ENCODE results near the gene ARHGAP4.

DNA sequence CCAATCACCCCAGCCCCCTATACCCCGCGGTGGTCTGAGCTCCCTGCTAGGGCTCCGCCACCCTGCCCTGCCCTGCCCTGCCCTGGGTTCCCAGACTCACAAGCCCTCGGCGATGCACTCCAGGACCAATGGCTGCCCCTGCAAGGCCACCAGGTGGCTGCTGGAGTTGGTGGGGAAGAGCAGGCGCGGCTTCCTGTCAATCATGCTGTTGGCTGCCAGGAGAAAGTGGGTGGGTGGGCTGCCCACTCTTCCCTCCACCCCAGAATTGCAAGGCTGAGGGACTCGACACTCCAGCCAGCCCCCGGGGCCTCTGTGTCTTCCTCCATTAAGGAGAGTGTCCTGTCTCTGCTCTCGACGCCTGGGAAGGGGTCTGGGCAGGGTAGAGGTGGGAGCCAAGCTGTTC, 55.8 kb downstream of the ARHGAP4 start:
- TF ChIP-seq, protein P1, sequence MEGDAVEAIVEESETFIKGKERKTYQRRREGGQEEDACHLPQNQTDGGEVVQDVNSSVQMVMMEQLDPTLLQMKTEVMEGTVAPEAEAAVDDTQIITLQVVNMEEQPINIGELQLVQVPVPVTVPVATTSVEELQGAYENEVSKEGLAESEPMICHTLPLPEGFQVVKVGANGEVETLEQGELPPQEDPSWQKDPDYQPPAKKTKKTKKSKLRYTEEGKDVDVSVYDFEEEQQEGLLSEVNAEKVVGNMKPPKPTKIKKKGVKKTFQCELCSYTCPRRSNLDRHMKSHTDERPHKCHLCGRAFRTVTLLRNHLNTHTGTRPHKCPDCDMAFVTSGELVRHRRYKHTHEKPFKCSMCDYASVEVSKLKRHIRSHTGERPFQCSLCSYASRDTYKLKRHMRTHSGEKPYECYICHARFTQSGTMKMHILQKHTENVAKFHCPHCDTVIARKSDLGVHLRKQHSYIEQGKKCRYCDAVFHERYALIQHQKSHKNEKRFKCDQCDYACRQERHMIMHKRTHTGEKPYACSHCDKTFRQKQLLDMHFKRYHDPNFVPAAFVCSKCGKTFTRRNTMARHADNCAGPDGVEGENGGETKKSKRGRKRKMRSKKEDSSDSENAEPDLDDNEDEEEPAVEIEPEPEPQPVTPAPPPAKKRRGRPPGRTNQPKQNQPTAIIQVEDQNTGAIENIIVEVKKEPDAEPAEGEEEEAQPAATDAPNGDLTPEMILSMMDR (conservative IDR thresholded peaks at IDR 0.05), result no peak
- TF ChIP-seq EZH2 (IDR thresholded peaks at IDR 0.05; ENCODE audit: low read depth), result no peak
